Neuron (in vitro differentiated cells): ENCODE measurements around the gene PPP1R15A.
"Not testable (repeated sequence)": the region's sequence is repeated elsewhere in the genome, so short reads cannot be mapped to it uniquely, and the experiment has no call there.

Experiments used
- H2AFZ ChIP-seq: one replicate; pipeline ENCODE4 v1.6.1; 2013; ENCODE audit warnings: low read depth, mild to moderate bottlenecking, inconsistent platforms, low read length, moderate library complexity
- H3K27me3 ChIP-seq: one replicate; pipeline ENCODE4 v1.6.1; 2013; ENCODE audit warnings: low read length; ENCODE audit not compliant: insufficient read depth
- H3K36me3 ChIP-seq: one replicate; pipeline ENCODE4 v1.6.1; 2013; ENCODE audit warnings: low read length; ENCODE audit not compliant: insufficient read depth
- H3K4me1 ChIP-seq: one replicate; pipeline ENCODE4 v1.6.1; 2013; ENCODE audit warnings: low read length; ENCODE audit not compliant: insufficient read depth
- H3K4me3 ChIP-seq: 2 replicates; pipeline ENCODE4 v1.5.1; 2013; ENCODE audit warnings: mild to moderate bottlenecking, low read length, moderate library complexity
- H3K9me3 ChIP-seq: one replicate; pipeline ENCODE4 v1.6.1; 2013; ENCODE audit warnings: low read length

The PPP1R15A gene

DNA sequence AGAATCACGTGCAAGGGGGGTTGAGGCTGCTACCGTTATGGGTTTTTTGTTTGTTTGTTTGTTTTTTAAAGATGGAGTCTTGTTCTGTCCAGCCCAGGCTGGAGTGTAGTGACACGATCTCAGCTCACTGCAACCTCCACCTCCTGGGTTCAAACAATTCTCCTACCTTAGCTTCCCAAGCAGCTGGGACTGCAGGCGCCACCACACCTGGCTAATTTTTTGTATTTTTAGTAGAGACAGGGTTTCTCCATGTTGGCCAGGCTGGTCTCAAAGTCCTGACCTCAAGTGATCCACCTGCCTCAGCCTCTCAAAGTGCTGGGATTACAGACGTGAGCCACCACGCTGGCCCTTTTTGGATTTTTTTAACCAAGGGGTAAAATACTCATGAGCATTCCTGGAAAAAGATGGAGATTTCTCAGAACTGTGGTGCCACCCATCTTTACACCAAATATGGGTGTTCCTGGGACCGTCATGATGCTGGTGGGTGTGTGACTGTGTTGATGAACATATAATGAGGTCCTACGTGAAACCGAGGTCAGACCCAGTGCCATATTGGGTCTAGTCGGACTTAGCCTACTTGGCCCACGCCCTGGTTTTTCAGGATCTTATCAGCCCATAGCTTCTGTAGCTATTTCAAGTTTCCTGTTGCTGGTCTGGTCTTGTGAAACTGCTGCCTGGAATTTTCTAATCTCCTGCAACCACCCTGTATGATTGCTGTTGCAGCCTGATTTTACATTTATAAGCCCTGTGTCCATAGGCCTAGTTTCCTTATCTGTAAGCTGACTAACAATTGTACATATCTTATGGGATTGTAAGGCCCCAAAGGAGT is 6.2 kb downstream of the PPP1R15A start:
- peaks cover 33% of the 10 kb centered on the region for H3K4me1 ChIP-seq
- H3K4me3 ChIP-seq, result no peak overlapping the region
- peaks cover 4% of the 10 kb centered on the region for H3K9me3 ChIP-seq
- peaks cover 23% of the 10 kb centered on the region for H3K36me3 ChIP-seq
- no peaks in the 10 kb centered on the region for H3K27me3 ChIP-seq
- no peak overlapping the region for H2AFZ ChIP-seq

DNA sequence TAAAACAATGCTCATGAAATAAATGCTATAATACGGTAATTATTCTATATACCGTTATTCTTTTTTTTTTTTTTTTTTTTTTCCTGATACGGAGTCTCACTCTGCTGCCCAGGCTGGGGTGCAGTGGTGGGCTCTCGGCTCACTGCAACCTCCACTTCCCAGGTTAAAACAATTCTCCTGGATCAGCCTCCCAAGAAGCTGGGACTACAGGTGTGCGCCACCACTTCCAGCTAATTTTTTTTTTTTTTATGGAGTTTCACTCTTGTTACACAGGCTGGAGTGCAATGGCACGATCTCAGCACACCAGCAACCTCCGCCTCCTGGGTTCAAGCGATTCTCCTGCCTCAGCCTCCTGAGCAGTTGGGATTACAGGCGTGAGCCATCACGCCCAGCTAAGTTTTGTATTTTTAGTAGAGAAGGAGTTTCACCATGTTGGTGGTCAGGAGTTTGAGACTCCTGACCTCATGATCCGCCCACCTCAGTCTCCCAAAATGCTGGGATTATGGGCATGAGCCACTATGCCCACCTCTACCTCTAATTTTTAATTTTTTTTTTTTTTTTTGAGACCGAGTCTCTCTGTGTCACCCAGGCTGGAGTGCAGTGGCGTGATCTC is 6.9 kb downstream of the PPP1R15A start:
- no peaks in the 10 kb centered on the region for H3K27me3 ChIP-seq
- H3K36me3 ChIP-seq, result peaks cover 17% of the 10 kb centered on the region
- peaks cover 26% of the 10 kb centered on the region for H3K4me1 ChIP-seq
- H2AFZ ChIP-seq, result no peak overlapping the region
- peaks cover 4% of the 10 kb centered on the region for H3K9me3 ChIP-seq
- H3K4me3 ChIP-seq, result no peak overlapping the region

DNA sequence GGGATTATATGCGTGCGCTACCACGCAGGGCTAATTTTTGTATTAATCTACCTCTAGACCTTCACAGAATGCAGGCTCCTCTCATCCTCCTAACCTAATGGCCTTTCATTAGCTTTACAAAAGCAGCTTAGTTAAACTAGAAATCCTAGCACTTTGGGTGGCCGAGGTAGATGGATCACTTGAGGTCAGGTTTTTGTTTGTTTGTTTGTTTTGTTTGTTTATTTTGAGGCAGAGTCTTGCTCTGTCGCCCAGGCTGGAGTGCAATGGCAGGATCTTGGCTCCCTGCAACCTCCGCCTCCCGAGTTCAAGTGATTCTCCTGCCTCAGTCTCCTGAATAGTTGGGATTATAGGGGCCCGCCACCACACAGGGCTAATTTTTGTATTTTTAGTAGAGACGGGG is 7.5 kb downstream of the PPP1R15A start:
- peaks cover 20% of the 10 kb centered on the region for H3K4me1 ChIP-seq
- H3K4me3 ChIP-seq, H3K9me3 ChIP-seq, H3K27me3 ChIP-seq, H2AFZ ChIP-seq: not testable (repeated sequence)
- peaks cover 11% of the 10 kb centered on the region for H3K36me3 ChIP-seq

DNA sequence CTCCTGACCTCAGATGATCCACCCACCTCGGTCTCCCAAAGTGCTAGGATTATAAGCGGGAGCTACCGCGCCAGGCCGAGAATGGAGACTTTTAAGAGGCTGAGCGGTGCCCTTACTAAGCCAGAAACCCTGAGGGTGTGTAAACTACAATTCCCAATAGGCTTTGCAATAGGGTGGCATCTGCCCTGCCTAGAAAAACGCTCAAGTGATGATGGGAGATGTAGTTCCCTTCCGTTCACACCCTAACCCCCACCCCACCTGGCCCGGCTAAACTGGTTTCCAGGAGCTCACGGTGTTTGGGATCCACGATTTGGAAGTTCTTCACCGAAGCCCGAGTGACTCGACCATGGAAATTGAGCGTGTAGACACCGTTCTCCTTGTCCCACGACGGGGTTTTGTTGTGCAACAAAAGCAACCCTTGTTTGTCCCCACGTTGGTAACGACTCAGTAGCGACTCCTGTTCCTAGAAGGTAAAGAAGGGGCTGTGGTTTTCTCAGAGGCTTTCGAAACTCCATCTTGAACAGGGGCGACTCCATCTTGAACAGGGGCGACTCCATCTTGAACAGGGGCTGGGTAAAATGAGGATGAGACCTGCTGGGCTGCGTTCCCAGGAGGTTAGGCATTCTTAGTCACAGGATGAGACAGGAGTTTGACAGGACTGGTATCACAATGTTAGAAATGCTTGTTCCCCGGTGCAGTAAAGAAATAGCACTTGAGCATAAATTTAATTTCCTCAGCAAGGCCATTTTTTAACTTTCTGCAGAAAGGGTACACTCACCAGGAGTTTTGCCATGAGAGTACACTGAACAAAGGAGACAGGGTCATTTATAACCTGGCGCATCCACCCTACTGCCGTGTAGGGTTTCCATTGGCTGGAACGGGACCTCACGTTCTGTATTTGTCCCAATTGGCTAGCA is 9.8 kb downstream of the PPP1R15A start:
- Histone ChIP-seq H3K36me3 (peaks cover 2% of the 10 kb centered on the region), H3K27me3 (no peaks in the 10 kb centered on the region), H2AFZ (no peak overlapping the region), H3K4me3 (no peak overlapping the region), H3K9me3 (peaks cover 4% of the 10 kb centered on the region), H3K4me1 (no peaks in the 10 kb centered on the region)

DNA sequence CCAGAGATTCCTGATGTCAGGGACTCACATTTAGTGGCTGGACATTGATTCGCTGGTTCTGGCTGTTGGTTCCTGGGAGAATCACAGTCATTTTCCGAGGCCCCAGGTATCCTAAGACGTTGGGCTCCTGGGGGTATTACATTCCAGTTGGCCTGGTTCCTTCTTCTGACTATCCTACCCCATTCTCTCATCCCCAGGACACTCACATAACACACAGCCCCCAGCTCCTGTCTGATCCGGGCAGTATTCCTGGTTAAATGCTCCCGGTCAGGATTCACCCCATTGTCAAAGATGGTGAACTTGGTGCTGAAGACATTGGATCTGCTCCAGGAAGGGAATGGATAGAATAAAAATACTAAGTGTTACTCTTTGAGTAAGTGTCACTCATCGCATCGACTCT is 11.5 kb downstream of the PPP1R15A start:
- Histone ChIP-seq H2AFZ (no peak overlapping the region), H3K4me3 (no peak overlapping the region), H3K4me1 (no peaks in the 10 kb centered on the region), H3K36me3 (peaks cover 2% of the 10 kb centered on the region), H3K27me3 (no peaks in the 10 kb centered on the region), H3K9me3 (peaks cover 4% of the 10 kb centered on the region)

DNA sequence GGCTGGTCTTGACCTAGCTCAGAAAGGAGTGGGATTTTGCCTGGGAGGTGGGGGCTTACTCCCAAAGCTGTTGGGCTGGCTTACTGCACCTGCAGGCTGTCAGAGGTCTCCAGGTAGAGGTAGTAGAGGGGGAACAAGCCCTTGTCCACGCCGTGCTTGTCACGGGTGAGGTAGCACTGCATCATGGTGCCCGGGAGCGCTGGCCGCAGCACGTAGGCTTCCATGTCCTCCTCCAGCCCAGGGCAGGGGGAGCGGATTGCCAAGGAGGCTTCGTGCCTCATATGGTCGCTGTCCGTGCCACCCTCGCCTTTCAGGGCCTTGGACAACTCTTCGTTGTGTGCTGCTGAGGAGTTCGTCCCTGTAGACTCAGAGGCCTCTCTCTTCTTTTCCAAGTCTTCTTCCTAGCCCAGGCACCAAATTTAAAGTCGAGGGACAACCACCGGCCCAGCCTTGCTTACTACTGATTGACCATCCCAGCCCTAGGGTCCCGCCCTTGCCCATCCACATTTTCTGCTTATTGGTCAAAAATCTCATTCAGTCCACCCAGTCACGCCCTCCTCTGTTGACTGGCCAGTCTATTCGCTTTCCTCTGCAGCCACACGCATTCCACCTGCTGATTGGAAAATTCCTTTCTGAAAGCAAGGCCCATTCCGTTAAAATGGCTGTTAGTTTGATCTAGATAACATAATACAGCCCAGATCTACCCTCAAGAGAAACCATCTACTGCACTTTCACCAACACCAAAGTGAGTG is 15.8 kb downstream of the PPP1R15A start:
- peaks cover 3% of the 10 kb centered on the region for H3K9me3 ChIP-seq
- H3K27me3 ChIP-seq, result no peaks in the 10 kb centered on the region
- H3K4me1 ChIP-seq, result no peaks in the 10 kb centered on the region
- H3K4me3 ChIP-seq, result no peak overlapping the region
- H2AFZ ChIP-seq, result no peak overlapping the region
- no peaks in the 10 kb centered on the region for H3K36me3 ChIP-seq

DNA sequence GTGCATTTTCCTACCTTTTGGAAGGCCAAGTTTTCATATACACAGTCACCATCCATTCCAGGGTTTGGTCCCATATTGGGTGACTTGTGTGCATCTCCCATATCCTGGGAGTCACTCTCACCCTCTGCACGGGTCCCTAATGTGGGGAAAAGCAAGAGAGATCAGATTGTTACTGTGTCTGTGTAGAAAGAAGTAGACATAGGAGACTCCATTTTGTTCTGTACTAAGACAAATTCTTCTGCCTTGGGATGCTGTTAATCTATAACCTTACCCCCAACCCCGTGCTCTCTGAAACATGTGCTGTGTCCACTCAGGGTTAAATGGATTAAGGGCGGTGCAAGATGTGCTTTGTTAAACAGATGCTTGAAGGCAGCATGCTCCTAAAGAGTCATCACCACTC is 17.3 kb downstream of the PPP1R15A start:
- H2AFZ ChIP-seq, H3K27me3 ChIP-seq, H3K9me3 ChIP-seq, H3K36me3 ChIP-seq, H3K4me3 ChIP-seq, H3K4me1 ChIP-seq: not testable (repeated sequence)

DNA sequence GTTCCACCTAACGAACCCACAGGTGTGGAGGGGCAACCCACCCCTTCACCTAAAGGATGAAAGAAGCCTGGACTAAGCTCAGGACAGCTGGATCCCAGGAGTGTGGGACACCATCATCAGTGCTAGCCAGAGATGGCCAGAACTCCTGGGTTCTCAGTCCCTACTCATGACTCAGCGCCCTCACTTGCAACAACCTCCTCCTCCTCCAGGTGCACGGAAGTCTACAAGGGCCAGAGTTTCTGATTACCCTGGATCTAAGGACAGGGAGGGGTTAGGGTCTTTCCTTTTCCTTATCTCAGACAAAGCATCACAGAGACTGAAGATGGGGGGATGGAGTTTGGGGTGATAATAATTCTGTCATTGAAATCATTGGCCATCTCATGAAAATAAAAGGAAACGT is 18.3 kb downstream of the PPP1R15A start:
- Histone ChIP-seq H3K9me3 (peaks cover 3% of the 10 kb centered on the region), H2AFZ (no peak overlapping the region), H3K4me3 (no peak overlapping the region), H3K36me3 (no peaks in the 10 kb centered on the region), H3K4me1 (no peaks in the 10 kb centered on the region), H3K27me3 (no peaks in the 10 kb centered on the region)

DNA sequence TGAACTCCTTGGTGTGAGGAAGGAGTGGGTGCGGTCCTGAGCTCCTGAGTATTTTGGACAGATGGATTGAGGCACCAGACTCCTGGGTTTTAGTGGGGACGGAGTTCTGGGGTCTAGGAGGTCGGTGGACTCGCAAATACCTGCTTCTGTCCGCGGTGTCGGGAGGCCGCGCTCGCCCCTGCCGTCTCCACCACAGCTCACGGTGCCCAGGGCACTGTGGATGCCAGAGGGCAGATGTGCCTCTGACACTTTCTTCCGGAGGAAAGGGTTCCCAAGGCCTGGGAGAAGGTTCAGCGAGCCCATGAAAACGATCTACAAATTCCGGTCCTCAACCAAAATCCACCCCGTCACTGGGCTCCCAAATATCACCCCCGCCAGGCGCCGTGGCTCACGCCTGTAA is 23.0 kb downstream of the PPP1R15A start:
- no peaks in the 10 kb centered on the region for H3K36me3 ChIP-seq

DNA sequence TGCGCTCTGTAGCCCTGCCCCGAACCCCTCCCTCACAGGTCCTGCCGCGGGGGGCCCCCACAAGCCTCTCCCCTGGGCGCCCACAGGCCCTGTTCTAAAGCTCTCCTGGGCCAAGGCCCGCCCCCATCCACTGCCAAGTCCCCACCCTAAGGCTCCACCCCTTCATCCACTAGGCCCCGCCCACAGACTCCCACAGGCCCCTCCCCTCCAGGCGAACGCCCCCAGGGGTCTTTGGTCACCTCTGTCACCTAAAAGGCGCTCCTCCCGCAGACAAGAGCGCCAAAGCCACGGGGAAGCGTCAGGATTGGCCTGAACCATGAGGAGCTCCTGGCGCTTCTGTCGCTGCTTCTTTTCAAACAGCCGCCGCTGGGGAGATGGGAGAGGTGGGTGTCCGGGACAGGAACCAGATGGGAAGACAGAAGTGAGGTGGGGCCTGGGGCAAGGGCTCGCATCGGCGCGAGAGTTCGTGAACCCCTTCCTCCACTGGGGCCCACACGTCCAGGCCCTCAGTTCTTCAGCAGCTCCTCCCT is 24.0 kb downstream of the PPP1R15A start:
- no peaks in the 10 kb centered on the region for H3K27me3 ChIP-seq
- no peaks in the 10 kb centered on the region for H3K36me3 ChIP-seq
- no peak overlapping the region for H3K4me3 ChIP-seq

More for the DNA sequence above, 23.0 kb downstream of the PPP1R15A start:
- H3K9me3 ChIP-seq, result peaks cover 3% of the 10 kb centered on the region
- H3K4me3 ChIP-seq, result no peak overlapping the region
- no peaks in the 10 kb centered on the region for H3K4me1 ChIP-seq
- H2AFZ ChIP-seq, result no peak overlapping the region
- no peaks in the 10 kb centered on the region for H3K27me3 ChIP-seq

DNA sequence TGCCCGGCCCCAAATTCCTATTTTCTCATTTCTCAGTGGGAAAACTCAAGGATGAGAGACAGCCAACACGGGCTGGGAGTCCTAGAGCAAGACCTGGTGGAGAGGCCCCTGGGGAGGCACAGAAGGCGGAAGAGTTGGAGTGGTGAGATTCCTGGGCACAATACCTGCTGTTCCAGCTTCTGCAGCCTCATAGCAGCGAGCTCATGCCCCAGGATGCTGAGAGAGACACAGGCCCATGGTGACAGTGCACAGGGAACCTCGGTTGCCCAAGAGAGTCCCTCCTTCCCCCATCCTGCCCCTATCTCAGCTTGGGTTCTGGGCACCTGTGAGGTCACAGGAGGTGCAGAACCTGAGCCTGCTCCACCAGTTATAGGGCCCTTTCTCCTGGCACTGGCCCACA is 25.0 kb downstream of the PPP1R15A start:
- H2AFZ ChIP-seq, result no peak overlapping the region
- peaks cover 5% of the 10 kb centered on the region for H3K4me1 ChIP-seq
- H3K4me3 ChIP-seq, result no peak overlapping the region
- H3K36me3 ChIP-seq, result peaks cover 4% of the 10 kb centered on the region
- no peaks in the 10 kb centered on the region for H3K27me3 ChIP-seq
- H3K9me3 ChIP-seq, result no peaks in the 10 kb centered on the region

More for the DNA sequence above, 24.0 kb downstream of the PPP1R15A start:
- no peak overlapping the region for H2AFZ ChIP-seq
- H3K9me3 ChIP-seq, result no peaks in the 10 kb centered on the region
- H3K4me1 ChIP-seq, result peaks cover 5% of the 10 kb centered on the region

DNA sequence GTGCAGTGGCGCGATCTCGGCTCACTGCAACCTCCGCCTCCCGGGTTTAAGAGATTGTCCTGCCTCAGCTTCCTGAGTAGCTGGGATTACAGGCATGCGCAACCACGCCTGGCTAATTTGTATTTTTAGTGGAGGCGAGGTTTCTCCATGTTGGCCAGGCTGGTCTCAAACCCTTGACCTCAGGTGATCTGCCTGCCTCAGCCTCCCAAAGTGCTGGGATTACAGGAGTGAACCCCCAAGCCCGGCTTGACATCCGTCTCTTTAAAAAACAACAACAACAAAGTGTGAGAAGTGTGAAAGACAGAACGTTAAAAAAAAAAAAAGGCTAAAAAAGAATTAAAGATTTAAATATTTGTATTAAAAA is 27.1 kb downstream of the PPP1R15A start:
- peak overlapping the region; percentile 90 for H3K4me3 ChIP-seq
- not testable (repeated sequence) for H3K4me1 ChIP-seq, H3K9me3 ChIP-seq, H3K27me3 ChIP-seq, H2AFZ ChIP-seq
- peaks cover 13% of the 10 kb centered on the region for H3K36me3 ChIP-seq
